Endometrial microvascular endothelial cells (primary cell): ENCODE data around the gene ZNF473. TPM values are rescaled to one million over a fixed set of nuclear protein-coding genes. Genes with fewer than 3 reads are reported as not detected.

Experiments
- in situ Hi-C: cut with HindIII; loops from 2 replicates; pipeline ENCODE4 v1.10.0; 2017; ENCODE audit warnings: low sequenced_read_pairs, low pct_unique_long_range_greater_than_20kb; ENCODE audit errors: inconsistent ontology term
- total RNA-seq: library from RNA; depleted of rRNA; stranded (reverse); fragments of >200 nt; gene quantifications from one replicate; pipeline ENCODE4 v1.2.3, GENCODE V29; 2015; ENCODE audit errors: inconsistent ontology term

The ZNF473 gene
- total RNA-seq, 1 donor from 2014 or later: 8.0 TPM

DNA sequence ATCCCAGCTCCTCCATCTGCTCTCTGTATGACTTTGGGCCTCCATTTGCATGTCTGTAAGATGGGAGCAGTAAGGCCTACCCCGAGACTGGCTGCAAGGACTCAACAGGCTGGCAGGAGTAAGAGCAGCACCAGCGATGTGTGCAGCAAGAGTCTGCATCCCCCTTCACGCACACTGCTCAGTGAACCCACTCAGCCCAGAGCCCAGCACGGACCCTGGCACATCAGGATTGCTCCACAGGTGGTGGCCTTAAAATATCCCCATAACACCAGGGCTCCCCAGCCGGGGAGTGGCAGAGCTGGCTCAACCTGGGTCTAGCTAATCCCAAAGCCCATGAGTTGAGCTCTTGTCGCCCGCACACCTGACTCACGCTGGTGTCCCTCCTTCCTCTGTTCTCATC lies 24.0 kb upstream of the ZNF473 start:
- in situ Hi-C loops: no loop called here

DNA sequence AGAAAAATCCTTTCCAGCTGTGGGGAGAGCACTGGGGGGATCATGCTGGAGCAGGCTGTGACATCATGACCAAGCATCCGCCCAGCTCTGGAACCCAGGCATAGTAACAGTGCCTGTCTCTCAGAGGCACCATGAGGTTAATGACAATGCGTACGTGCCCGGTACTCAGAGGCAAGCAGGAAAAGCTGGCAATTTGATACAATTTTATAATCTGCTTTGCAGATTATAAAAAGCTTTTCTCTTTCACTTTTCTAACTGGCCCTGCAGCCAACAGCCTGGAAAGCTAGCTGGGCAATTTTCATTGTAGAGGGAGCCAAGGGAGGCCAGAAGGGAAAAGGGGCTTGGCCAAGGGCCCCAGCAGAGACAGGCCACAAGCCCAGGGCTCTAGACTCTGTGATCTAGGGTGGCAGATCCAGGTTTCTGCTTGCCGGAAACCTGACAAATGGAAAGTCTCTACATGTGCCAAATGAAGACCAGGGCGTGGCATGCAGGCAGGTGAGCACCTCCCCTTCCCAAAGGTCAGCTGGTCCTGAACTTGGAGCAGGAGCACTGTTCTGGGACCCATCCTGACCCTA lies 23.3 kb upstream of the ZNF473 start:
- in situ Hi-C loops: no loop called here

DNA sequence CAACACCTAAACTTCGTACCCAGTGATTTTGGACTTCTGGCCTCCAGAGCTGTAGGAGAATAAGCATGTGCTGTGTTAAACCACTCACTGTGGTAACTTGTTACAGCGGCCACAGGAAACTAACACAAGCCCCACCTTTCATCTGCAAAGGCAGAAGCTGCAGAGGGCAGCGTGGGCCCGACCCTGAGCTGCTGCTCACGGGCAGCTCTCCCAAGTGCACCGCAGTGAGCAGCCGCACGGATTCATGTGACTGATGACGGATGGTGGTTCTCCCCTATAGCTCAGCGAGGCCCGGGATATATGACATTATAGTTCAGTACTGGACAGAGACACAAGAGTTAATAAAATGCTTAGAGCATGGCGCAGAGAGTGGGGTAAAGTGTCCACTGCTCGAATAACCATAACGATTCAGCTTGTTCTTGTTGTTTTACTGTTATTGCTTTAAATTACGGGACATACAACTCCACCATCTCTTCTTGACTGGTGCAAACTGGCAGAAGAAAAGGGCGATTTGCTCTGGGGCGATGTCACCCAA lies 22.5 kb upstream of the ZNF473 start:
- in situ Hi-C loops: no loop called here

DNA sequence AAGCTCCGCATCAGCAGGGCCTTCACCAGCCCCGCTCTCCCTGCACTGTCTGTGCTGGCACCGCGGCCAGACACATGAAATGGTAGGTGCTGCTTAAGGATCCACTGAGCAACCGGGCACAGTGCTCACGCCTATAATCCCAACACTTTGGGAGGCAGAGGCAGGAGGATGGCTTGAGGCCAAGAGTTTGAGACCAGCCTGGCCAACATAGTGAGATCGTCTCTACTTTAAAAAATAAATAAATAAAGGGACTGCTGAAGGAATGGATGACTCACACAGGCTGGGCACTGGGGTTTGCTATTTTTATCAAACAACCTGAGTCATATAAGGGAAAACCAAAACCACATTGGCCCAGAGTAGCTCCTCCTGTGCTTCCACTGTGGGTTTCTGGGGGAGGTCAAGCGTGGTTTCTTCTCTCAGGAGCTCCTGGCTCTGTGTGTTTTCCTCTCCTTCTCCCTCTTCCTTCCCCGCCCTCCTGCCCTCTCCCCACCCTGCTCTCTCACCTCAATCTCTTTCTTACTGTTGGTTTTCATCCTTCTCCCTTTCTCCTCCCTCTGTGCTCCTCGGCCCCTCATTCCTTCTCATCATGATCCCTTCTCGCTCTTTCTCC lies 21.9 kb upstream of the ZNF473 start:
- in situ Hi-C loops: no loop called here

DNA sequence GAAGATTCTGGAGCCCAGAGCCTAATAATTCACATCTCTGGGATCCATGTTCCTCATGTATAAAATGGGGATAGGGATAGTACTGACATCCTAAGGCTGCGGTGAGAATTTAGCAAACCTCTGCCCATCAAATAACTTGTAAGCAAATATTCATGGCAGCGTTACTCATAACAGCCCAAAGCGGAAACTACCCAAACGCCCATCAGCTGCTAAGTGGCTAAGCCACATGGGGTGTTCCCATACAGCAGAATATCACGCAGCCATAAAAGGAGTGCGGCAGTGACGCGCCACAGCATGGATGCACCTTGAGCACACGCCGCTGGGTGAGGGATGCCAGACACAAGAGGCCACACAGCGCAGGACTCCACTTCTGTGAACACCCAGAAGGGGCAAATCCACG lies 20.4 kb upstream of the ZNF473 start:
- in situ Hi-C loops: no loop called here

DNA sequence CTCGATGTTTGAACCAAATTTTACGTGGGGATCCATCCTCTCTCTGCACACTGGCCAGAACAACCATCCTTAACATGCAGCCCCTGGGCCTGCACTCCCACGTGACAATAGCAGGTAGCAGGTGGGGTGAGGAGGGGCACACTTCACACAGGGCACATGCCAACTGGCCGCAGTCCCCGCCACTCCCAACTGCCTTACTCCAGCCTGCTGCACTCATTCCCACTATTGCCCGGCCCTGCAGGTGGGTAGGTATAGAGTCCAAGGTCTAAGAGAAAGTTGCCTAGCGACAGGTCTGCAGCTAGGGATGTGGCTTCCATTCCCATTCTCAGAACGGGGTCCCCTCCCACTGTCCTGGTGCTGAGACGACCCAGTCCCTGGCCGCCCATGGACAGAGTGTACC lies 18.6 kb upstream of the ZNF473 start:
- in situ Hi-C loops: no loop called here

DNA sequence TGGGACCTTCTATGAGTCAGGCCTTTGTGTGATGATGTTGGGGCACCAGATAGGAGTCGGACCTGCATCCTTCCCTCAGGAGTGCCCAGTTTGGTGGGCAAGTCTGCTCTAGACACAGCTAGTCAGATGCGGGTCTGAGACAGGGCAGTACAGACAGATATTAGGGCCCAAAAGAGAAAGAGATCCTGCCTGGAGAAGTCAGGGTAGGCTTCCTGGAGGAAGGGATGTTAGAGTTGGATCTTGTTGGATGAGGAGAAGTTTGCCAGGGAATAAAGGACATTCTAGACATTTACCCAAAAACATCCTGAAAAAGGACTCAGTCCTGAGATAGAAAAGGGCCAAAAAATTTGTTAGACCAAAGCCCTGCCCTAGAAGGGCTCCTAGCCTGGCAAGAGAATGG lies 17.9 kb upstream of the ZNF473 start:
- in situ Hi-C loops: no loop called here

DNA sequence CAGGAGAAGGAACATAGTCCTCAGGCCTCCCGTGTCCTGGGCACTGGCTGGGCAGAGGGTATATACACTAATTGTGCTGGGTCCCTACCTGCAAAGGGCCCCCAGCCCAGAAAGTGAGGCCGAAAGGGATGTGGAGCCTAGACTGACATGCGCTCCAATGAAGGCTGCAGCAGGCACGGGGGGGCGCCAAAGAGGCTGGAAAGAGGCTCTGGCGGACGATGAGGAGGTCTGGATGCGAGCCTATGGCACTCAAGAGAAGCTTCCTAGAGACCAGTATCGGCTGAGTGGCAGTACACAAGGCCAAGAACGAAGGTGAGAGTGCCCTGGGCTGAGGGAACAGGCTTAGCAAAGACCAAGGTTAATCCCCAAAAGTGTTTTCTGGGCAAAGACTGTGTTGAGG lies 17.3 kb upstream of the ZNF473 start:
- in situ Hi-C loops: no loop called here

DNA sequence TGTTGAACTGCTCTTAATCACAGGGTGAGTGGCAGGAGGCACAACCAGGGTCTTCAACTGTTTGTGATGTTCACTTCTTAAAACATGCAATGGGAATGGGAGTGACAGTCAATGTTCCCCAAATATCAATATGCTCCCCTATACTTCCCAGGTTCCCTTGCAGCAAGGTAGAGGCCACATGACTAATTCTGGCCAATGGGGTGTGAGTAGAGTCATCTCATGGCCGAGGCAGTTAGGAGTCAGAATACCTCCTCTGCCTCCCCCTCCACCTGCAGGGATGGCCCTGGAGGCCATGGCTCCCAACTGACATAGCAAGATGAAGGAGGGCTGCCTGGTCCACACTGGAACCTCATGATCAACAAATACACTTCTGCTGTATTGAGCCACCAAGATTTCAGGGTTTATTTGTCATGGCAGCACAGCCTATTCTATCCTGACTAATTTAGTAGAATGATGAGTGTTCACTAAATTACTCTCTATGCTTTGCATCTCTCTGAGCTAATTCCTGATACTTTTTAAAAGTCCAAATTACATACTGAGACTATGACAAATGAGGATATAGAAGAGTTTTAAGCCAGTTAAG lies 9.5 kb upstream of the ZNF473 start:
- in situ Hi-C loops: no loop called here

DNA sequence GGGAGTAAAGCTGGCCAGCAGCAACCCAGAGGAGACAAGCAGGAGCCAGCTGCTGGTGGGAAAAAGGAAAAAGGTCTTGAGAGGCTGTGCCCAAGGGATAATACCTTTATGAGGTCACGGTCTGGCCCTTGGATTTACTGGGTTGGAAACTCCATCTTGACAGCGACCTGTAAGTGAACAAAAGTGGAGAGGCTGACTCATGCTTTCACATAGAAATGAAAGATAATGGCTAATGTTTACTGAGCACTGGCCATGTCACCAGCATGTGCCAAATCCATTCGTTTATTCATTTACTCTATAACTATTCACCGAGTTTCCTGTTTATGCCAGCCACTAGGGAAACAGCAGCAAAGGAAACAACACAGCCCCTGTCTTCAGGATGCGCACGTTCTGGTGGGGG lies 5.3 kb upstream of the ZNF473 start:
- in situ Hi-C loops: no loop called here

DNA sequence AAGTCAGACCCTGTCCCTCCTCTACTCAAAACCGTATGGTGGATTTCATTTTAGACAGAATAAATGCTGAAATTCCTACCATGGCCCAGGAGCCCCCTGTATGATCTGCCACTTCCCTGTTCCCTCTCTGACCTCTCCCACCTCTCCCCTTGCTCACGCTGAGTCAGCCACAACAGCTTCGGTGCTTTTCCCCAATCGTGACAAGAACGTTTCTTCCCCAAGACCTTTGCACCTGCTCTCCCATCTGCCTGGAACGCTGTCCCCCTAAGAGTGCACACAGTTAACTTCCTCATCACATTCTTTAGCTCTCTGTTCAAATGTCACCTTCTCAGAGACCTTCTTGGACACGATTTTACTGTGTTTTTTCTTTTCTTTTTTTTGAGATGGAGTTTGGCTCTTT lies 3.0 kb upstream of the ZNF473 start:
- in situ Hi-C loops: no loop called here

DNA sequence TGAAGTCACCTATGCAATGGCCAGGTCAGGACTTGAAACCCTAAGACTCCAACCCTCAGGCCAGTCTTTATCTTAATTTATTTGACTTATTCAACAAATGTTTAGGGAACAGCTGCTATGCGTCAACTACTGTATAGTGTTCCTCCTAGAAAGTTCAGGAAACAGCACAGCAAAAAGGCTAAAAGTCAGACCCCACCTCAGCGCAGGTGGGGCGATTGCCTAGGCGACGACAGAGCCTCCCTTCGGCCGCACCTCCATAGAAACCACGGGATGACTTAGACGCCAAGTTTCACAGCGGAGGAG lies 1.1 kb upstream of the ZNF473 start:
- in situ Hi-C loops: no loop called here

DNA sequence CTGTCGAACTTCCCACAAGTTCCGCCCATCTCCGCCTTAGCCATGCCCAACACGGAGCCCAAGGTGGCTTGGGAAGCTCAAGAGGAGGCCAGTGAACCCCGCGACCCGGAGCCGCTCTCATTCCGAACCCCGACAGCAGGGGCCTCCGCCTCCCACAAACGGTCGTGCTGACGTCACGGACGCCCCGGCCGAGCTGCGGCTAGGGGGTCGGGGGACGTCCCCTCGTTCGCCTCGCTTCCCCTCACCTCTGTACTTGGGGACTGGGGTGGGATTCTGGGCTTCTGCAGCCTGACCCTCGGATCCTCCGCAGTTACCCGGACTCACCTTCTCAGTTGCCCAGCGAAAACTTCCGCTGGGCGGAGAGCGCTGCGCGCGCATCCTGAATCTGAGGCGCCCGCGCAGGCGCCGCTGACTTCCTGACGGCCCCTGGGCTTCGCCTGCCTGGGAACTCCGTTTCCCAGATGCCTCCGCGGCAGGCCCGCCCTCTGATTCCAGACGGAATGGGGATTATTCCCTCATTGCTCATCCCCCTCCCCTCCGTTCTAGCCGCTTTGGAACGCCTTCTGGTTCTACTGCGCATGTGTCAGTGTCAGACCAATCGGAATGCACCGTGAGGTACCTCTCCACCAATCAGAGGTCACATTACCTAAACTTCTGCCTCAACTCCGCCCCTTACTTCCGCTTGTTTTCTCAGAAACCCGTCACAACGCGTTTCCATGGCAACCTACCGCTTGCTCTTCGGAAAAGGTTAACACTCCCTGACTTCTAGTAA lies 597 bp upstream of the ZNF473 start, which contains the start of gene VRK3:
Gene VRK3 (minus strand): TSS at position 351 of the 772 bp plus-strand sequence. CDS start 9,210 bp downstream, outside the sequence.
- in situ Hi-C loops: no loop called here

DNA sequence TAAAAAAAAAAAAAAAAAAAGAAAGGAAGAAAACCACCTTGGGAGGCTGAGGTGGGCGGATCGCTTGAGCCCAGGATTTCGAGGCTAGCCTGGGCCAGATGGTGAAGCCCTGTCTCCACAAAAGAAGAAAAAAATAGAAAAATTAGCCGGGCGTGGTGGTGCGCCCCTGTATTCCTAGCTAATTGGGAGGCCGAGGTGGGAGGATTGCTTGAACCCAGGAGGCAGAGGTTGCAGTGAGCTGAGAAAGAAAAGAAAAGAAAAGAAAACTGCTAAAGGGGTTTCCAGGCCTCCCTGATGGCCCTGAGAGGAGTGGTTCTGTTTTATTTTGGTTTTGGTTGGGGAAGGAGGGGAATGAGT lies 723 bp downstream of the ZNF473 start:
- in situ Hi-C loops: no loop called here

DNA sequence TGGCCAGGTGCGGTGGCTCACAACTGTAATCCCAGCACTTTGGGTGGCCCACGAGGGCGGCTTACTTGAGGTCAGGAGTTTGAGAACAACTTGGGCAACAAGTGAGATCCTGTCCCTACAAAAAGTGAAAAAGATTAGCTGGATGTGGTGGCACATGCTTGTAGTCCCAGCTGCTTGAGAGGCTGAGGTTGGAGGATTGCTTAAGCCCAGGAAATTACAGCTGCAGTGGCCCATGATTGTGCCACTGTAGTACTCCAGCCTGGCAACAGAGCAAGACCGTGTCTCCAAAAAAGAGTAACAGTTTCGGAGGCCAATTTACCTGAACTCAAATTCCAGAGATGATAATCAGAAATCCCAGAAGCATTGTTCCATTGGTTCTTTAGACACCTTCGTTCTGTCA lies 4.4 kb downstream of the ZNF473 start:
- in situ Hi-C loops: no loop called here

DNA sequence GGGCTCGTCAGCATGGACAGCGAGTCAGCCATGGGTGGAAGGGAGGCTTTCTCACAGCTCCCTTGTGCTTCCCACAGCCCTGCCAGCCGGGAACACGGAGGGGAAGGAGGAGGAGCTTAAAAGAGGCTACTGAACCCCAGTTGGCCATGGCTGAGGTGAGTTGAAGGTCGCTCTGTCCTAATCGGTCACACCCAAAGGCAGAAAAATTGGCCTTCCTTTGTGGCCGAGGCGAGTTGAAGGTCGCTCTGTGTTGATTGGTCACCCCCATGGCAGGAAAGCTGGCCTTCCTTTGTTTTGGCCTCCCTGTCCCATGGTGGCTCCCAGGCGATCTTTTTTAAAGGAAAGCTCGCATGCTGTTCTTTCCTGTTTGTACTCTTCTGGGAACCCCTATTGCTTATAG lies 5.1 kb downstream of the ZNF473 start:
- in situ Hi-C loops: no loop called here

DNA sequence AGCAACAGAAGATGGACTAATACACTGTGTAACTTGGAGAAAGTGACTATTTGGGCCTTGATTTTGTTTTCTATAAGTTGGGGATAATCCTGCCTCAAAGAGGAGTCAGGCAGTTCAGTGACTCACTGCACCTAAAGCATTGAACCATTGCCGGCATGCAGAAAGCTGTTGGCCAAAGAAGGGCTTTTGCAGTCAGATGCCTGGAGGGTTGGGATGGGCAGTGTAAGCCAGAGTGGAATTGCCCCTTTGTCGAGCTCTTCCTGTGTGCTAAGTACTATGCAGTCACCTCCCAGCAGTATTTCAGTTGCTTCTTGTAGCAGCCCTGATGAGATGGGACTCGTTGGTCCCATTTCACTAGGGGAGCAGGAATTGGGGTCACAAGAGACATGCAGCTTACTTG lies 11.1 kb downstream of the ZNF473 start:
- in situ Hi-C loops: no loop called here

DNA sequence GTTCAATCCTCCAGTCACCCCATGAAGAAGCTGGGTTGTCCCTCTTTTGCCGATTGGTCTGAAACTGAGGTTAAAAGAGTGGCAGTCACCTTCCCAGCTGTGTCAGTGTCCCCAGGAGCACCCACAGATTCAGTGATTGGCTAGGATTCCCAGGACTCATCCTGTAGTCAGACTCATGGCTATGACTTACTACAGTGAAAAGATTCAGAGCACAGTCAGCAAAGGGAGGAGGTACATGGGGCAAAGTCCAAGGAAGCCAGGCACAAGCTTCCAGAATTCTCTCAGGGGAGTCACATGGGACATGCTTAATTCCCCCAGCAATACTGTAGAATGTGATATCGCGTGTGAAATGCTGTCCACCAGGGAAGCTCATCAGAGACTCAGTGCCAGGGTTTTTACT lies 14.2 kb downstream of the ZNF473 start:
- in situ Hi-C loops: no loop called here

DNA sequence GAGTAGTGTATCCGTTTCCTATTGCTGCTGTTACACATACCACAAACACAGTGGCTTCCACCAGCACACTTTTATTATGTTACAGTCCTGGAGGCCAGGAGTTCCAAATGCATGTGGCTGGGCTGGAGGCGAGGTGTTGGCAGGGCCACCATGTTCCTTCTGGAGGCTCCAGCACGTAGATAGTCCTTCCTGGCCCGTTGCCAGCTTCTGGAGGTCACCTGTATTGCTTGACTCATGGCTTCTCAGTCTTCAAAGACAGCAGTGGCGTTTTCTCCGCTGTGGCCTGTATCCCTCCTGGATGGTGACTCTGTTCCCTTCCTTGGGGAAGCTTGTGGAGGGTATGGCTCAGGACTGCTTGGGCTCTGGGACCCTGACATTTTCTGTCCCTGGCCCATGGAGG lies 15.2 kb downstream of the ZNF473 start:
- in situ Hi-C loops: no loop called here

DNA sequence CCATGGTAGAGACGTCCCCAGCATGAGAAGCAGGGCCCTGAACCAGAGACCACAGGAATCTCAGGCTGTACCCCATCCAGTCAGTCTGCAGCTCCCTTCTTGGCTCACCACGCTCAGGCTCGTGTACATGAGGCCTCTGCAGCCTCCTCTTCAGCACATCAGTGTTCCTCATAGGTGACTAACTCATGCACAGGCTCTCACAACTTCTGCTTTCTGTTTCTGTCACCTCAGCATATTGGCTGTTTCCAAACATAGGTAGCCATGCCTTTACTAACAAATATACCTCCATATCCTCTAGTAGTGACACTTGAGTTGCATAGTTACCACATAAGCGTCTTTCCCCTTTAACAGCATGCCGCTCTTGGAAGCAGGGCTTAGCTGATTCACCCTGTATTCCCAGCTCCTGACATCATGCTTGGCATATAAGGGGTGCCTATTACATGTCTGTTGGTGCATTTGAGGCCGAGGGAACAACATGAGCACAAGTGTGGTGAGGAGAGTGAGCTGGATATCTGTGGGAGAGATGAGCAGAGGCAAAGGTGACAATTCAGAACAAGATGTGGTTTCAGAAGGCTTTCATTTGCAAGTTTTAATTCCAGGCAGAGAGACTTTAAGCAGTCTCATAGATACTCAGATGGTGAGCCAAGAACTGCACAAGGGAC lies 16.7 kb downstream of the ZNF473 start:
- in situ Hi-C loops: no loop called here
